Superior temporal gyrus (tissue), 1 donor: Measurements from ENCODE around the gene HOXB7.

Experiments
- DNase-seq: peaks from one replicate; pipeline ENCODE4 v3.0.0-alpha.2; 2016; ENCODE audit errors: extremely low spot score

HOXB7 gene

DNA sequence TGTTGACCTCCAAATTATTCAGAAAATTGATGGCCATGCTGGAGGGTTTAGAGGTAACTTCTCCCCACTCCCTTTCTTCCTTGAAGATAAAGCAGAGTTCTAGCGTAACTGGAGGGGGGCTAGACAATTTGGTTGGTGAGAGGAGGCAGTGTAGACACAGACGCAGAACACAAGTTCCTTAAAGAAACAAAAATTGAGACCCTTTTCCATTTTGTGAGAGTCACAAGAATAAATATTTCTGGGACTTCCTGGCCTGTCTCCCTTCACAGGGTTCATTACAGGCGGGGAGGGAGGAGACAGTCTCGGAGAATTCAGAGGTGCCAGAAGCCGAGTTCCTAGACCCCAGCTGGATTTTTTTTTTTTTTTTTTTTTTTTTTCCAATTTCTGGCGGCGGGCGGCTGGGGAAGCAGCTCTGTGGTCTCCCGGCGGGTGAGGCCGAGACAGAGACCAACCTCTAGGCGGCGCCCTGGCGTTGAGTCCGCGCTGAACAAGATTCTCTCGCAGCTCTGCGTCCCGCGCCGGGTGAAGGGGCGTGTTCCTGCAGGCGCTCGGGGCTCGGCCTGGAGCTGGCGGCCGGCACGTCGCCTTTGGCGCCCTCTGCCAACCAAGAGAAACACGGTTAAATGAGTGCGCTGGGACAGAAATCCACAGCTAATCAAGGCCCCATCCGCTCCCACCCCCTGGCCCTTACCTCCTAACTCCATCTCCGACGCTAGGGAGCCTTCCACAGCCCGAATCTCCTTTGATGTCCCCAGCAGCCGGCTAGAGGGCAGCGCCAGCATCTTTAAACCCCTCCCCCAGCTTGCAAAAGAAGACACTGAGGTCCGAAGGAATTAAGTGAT is 25.6 kb upstream of the HOXB7 start:
- no peak for DNase-seq

DNA sequence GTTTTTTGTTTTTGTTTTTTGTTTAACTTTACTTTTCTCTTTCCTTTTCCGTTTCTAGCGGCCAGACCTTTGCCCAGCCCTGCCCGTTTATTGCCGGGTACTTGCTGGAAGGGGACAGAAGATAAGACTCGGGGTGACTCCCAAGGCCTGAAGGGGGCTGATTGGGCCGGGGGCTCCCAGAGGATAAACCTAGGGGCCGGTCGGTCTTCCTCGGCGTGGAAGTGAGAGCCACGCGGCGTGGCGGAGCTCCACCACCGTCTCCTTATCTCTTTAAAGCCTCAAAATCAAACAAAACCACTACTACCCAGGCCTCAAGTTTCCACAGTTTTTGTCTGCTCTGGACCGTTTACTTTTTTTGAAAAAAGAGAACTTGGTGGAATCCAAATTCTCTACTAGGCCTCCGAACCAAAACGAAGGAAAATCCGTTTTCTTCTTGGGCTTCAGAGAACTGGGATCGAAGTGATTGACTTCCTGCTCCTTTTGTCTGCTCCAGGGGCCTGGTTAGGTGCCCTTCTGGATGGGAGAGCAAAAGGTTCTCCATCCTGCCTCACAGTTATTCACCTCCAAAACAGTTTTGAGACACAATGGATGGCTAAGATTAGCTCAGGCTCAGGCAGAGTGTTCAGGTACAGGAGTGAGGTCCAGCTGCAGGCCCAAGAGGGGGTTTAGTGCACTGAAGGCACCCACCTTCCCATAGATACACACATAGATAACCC is 23.8 kb upstream of the HOXB7 start:
- no peak for DNase-seq

DNA sequence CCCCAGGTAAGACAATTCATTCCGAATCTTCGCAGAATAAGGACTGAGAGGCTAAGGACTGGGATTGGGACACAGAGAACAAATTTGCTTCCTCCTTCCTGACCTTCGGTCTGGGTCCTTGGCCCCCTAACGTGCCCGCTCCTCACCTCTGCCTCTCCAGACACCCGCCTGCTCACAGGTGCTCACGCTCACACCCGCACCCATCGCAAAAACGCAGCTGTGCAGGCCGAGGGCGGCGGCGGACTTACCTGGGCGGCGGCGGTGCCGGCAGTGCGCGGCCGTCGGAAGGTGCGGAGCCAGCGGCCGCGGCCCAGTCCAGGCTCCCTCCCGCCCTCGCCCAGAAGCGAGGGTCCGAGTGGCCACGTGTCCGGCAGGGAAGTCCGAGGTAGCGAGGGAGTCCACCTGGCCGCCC is 22.5 kb upstream of the HOXB7 start:
- no peak for DNase-seq

GRCh38 chr17:48632579-48633265 is 21.9 kb upstream of the HOXB7 start:
- DNase-seq = no peak

GRCh38 chr17:48631693-48632578 is 21.1 kb upstream of the HOXB7 start:
- DNase-seq = no peak

DNA sequence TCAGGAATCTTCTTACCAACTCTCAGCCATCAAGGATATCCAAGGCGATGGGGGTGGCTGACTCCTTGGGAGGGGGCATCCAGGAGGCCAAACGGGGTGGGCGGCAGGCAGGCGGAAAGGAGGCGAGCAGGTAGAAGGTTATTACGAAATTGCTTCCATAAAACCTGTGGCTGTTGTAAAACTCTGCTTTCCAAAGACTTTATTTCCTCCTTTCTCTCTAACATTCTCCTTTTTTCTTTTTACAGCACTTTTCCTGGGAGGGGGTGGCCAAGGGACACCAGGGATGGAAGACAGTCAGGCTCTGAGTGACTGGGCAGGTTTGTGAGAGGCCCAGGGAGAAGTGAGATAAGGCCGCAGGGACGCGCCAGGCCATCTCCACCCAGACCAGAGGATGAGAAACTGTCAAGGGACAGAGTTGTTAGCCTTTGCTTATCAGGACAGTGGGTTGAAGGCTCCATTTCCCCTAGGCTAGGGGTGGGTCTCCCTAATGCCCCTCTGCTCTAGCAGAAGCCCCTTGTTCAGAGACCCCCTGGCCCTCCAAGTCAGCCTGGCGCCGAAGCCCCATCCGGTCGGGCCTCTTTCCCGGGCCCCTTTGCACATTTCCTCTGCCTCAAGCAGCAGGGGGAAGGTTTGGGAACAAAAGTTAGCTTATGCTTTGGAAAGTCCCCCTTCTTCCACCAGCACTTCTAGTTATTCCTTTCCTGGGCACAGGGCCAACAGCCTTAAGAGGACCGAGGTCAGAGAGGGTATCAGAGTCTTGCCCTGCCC is 20.3 kb upstream of the HOXB7 start:
- no peak for DNase-seq

- no peak for DNase-seq
These were observed 19.4 kb upstream of the HOXB7 start for GRCh38 chr17:48630009-48630924.

GRCh38 chr17:48629411-48629759 is 18.6 kb upstream of the HOXB7 start:
- DNase-seq = no peak

GRCh38 chr17:48628649-48629410 is 18.0 kb upstream of the HOXB7 start:
- DNase-seq = no peak

DNA sequence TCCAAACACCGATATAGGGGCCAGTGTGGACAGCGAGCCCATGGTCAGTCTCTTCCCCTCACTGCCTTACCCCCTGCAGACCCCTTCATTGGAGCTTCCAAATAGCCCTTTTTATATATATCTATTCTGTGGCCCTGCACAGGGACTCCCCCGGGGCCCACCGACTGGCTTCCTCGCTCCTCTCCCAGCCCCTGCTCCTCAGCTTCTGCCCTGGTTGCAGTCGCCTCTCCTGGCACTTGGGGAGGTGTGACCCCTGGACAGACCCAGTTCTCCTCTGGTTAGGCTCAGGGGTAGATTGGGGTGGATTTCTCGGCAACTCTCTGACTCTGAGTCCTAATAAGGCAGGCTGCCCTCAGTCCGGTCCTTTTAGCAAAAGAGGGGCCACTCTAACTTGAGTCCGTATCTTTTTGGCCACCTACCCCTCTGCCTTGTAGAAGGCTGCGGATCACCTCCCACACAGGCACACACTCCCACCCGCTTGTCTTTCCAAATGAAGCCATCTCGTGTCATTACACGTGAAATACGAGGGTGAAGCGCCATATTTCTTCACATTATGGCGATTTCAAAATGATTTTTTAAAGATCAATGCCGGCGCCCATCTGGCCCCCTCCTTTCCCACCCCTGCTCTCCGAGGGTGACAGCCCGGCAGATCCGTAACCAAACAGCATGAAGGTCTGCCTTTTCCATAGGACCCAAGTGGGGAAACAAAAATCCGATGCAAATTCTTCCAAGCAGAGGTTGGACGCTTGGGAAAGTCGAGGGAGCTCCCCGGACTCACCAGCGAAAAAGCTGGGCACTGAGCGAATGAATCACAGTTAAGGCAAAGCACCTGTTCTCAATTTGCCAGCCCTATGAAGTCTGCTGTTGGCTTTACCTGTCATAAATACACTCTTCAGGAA is 17.1 kb upstream of the HOXB7 start:
- no peak for DNase-seq

DNA sequence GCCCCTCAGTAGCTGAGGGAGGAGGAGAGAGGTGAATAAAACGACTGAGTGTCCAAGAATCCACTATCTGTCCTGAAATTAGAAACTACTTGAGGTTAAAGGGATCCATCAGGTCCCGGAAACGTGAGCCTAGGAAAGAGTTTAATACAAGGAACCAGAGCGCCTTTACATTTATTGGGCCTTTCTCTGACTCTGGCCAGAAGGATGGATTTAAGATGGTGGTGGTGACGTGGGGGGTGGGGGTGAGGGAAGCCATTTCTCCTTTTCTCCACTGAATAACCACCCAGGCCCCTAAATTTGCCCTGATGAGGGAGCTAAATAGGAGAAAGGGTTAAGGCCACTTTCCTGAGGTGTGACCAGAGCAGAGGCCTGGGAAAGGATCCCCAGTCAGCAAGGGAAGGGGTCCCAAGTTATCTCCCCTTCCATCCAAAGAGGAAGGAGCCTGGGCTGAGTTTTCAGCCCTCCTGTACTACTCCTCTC is 16.3 kb upstream of the HOXB7 start:
- no peak for DNase-seq

DNA sequence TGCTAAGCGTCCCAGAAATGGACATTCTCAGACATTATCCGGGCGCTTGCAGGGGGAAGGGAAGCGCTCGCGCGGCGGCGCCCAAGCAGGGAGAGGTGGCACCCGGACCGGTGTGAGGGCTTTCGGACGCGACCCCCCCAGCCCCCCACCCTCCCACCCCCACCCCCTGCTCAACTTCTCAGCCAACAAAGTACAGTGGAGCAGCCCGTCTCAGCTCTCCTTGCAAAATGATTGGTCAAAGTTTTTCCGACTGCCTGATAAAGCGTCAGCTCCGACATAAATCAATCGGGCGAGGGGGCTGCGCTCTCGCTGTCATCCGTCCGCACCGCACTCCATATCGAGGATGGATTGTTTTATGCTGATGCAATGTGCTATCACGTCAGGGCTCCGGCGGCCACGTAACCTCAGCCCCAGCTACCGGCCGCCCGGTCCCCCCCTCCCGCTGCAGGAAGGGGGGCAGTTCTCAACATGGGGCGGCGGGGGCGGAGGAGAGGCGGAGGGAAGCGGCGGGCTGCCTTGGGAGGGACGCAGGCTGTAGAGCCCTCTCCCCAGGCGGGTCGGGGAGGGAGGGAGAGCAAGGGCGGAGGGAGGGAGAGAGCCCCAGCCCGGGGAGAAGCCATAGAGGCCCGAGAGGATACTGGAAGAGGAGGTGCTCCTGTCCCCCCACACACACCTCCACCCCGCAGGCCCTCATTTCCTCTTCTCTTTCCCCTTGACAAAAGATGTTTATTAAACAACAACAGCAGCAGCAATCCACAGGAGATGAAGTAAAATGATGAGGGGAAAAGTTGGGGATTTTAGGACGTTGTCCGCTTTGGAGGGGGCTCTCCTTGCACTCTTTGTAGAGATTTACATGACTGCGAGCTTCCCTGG is 15.7 kb upstream of the HOXB7 start, which contains the start of gene HOXB9:
Gene HOXB9 (minus strand): TSS at position 114 of the 873 bp plus-strand sequence. CDS start 89 bp downstream, at position 25.
- no peak for DNase-seq

GRCh38 chr17:48625495-48626244 is 14.9 kb upstream of the HOXB7 start:
- no peak for DNase-seq

- no peak for DNase-seq
These were observed 14.0 kb upstream of the HOXB7 start for GRCh38 chr17:48624544-48625494.

GRCh38 chr17:48624118-48624517 is 13.3 kb upstream of the HOXB7 start:
- DNase-seq = no peak
